HEK293T (cell line): Measurements from ENCODE around the gene ANO2.

Source experiments
- ARNT ChIP-seq: fragments of 450-650 bp; IDR thresholded peaks from 2 replicates; pipeline ENCODE4 v1.6.1; 2017; ENCODE audit warnings: mild to moderate bottlenecking
- BHLHE40 ChIP-seq: fragments of 450-650 bp; IDR thresholded peaks from 2 replicates; pipeline ENCODE4 v1.6.1; 2016; ENCODE audit warnings: mild to moderate bottlenecking, moderate library complexity, borderline replicate concordance
- FOXK2 ChIP-seq: fragments of 450-650 bp; IDR thresholded peaks from 2 replicates; pipeline ENCODE4 v1.6.1; 2016; ENCODE audit warnings: mild to moderate bottlenecking
- FOXM1 ChIP-seq: fragments of 450-650 bp; IDR thresholded peaks from 2 replicates; pipeline ENCODE4 v1.6.1; 2017; ENCODE audit warnings: mild to moderate bottlenecking, borderline replicate concordance
- HDGF ChIP-seq: fragments of 450-650 bp; IDR thresholded peaks from 2 replicates; pipeline ENCODE4 v1.6.1; 2017; ENCODE audit warnings: antibody characterized with exemption, borderline replicate concordance
- PKNOX1 ChIP-seq: fragments of 450-650 bp; IDR thresholded peaks from 2 replicates; pipeline ENCODE4 v1.6.1; 2016
- SP1 ChIP-seq: fragments of 450-650 bp; IDR thresholded peaks from 2 replicates; pipeline ENCODE4 v1.6.1; 2017
- ZNF384 ChIP-seq: fragments of 450-650 bp; IDR thresholded peaks from 2 replicates; pipeline ENCODE4 v1.6.1; 2016

- TF ChIP-seq ZNF384, result no peak
- TF ChIP-seq FOXM1, result no peak
- TF ChIP-seq BHLHE40, result no peak
- TF ChIP-seq ARNT, result no peak
- no peak for TF ChIP-seq FOXK2
- TF ChIP-seq PKNOX1, result no peak
- no peak for TF ChIP-seq SP1
- no peak for TF ChIP-seq HDGF
Observed at GRCh38 chr12:5514545-5514944, 430.5 kb downstream of the ANO2 start.
